GM21423 (cell line): ENCODE data around the gene YOD1.

Experiments
- ATAC-seq: cut with Tn5 transposase; IDR thresholded peaks from one replicate; pipeline ENCODE4 v1.9.1; 2021; ENCODE audit warnings: mild to moderate bottlenecking, moderate library complexity; ENCODE audit not compliant: unreplicated experiment

YOD1 gene

DNA sequence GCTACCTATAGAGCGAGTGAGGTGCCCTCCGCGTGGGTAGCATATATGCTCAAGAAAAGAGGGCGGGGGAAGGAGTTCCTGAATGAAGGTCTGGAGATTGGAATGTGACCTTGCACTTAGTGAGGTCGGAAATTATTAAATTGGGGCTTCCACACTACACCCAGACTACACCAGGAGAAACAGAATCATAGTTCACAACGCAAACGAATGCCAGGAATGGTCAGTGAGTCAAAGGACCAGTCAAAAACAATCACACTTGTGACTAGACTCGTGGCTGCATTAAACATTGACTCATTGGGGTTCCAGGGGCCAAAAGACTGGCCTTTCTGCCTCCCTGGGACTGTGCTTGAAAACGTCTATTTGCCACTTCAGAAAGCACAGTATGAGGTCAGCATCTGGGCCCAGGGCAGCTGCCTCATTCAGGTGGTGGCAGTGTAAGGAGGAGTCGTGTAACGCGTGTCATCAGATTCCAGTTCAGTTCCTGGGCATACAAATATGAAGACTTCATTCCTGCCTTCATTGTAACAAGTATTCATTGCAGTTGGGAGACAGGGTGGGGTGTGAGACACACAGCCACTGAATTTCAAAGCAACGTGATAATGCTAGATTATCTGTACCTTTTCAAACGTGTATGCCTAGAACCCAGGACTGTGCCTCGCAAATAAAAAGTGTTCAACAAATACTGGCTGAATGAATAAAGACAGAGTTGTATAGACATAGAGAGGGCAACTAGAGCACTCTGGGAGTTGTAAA lies at the start of gene YOD1:
TSS of gene YOD1 (minus strand) at position 18 of the 753 bp plus-strand sequence. CDS start 178 bp downstream, outside the sequence.
- ATAC-seq: no peak

DNA sequence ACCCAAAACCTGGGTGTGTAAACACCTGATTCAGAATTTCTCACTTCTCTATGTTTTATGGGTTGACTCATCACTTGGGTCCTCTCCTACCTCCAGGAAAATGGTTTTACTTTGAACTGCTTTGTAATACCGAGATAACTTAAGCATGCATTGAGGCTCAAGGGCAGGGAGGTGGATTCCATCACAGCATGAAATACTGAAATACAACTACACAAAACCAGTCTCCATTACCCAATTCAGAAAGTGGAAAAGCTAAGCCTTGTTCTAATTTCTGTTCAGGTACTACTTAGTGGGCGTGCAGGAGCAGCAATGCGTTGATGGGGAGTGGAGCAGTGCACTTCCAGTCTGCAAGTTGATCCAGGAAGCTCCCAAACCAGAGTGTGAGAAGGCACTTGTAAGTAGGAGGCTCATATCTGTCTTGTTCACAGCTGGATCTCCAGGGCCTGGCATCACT lies 46.9 kb upstream of the YOD1 start:
- ATAC-seq: peak; percentile 74

DNA sequence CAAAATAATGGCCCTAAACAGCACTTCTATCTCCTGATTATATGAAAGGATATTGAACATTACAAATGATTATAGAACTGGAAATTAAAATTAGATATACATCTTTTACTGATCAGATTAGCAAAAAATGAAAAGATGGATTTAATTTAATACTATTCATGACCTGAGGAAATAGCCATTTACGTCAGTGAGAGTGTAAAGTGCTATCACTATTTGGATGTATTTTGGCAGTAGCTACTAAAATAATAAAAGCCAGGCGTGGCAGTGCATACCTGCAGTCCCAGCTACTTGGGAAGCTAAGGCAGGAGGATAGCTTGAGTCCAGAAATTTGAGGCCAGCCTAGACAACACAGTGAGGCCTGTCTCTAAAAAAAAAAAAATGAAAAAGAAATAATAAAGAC lies 42.9 kb upstream of the YOD1 start:
- ATAC-seq: no peak

DNA sequence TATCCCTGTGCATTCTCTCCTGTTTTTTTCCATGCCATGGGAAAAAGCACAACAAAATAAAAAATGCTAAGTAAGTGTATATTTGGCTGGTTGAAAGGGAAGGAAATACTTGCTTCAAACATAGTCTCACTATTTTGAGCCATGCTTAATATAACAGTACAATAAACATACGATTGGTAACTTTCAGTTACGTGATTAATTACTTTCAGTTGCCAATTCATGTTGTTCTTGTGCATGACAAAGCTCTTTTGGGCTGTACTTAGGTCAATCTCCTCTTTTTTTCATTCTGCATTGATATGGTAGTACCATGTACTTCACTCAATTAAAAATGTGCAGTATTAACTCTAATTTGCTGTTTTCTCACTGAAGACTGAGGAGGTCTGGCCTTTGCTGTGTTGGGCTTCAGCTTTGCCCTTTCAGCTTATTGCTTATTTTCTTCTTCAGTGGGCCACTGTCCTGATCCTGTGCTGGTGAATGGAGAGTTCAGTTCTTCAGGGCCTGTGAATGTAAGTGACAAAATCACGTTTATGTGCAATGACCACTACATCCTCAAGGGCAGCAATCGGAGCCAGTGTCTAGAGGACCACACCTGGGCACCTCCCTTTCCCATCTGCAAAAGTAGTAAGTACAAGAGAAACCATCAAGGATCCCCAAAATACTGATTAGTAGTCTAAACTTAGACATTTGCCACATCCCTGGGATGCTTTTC lies 40.3 kb upstream of the YOD1 start:
- ATAC-seq: no peak

DNA sequence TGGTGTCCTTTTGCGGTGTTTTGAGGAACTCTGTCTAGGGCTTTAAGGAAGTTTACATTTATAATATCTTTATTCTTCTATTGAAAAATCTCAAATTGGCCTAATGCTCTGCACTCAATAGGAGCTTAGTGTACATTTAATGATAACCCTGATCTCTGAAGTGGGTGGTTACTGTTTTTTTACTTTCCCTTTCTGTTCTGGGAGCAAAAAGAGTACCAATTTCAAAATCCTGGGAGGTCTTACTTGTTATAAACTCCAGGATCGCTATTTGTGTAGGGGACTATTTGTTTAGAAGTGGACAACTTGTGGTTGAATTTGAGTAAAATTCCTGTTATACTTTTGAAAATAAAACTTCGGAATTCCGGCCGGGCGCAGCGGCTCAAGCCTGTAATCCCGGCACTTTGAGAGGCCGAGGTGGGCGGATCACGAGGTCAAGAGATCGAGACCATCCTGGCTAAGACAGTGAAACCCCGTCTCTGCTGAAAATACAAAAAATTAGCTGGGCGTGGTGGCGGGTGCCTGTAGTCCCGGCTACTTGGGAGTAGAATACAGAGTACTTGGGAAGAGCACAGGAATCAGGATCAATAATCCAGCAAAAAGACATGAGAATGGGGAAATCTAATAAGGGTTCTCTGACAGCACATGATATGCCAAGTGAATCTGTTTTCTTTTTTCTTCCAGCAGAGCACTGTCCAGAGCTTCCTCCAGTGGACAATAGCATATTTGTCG lies 38.8 kb upstream of the YOD1 start:
- no peak for ATAC-seq

DNA sequence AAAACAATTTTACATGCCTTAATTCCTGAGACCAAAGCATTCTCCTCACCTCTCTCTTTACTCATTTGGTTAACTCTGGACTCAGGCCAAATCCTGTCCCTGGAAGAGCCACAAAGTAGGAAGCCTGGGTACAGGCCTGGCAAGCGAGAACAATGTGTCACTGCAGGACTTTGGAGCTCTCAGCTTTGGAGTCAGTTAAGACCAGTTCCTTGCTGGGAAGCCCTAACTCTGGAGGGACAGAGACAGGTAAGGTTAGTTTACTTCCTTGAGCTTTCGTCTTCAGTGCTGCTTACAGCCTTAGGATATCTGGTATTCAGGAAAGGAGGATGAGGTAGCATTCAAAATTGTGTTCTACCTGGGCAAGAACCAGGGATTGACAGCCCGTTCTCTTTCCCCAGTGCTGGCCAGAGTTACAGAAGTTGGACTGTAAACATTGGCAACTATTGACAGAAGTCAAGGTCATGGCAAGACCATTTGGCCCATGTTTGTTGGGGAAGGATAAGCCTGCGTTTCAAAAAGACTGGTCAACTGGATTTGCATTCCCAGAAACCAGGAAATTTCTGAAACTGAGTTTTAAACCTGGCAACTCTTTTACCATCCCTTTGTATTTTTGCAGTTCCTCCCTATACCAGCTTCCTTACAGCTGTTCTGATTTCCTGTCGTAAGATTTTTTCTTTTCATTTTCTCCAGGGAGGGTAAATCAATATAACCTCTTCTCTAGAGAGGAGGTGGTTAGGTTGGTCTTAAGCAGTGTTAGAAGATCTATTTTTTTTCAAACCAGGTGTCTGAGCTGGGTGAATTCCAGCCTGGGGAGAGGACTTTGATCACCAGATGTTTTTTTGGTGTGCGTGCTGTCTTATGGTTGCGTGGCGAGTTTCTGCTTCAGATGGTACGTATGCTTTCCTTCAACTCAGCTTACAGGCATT lies 38.0 kb upstream of the YOD1 start, which contains the start of gene C4BPB:
TSS of gene C4BPB (plus strand) at position 160 of the 926 bp plus-strand sequence. CDS start at position 832, 672 bp downstream.
- ATAC-seq: no peak

DNA sequence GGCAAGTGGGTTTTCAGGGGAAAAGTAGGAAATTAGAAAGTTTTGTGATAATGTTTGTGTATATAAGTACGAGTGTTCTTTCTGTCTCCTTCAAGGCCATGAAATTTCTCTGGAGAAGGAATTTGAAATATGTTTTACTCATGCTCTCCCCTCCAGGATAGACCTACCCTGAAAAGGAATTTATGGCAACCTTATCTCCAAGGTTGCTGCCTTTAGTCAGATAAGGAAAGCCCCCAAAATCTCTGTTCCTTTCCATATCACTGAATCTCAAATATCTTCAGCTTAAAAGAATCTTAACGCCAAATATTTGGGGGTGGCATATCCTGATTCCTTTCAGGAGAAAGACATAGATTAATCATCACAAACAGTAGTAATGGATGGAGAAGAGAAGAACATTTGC lies 37.2 kb upstream of the YOD1 start:
- ATAC-seq: no peak

DNA sequence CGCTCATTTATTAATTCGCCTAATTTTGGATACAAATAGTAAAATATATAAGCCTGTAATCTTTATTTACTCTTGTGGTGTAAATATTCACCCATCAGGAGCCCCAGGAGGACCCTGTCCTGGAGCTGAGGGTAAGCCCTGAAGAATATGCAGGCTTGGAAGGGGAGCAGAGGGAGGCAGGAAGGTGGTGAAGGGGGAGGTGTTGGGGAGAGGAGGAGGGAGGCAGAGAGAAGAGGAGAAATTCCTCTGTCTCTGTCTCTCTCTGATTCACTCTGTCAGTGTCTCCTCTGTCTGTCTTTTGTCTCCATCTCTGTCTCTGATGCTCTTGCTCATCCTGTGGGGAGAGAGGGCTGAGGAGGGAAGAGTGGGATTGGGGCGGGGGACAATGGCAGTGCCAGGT lies 34.9 kb upstream of the YOD1 start:
- ATAC-seq: no peak

DNA sequence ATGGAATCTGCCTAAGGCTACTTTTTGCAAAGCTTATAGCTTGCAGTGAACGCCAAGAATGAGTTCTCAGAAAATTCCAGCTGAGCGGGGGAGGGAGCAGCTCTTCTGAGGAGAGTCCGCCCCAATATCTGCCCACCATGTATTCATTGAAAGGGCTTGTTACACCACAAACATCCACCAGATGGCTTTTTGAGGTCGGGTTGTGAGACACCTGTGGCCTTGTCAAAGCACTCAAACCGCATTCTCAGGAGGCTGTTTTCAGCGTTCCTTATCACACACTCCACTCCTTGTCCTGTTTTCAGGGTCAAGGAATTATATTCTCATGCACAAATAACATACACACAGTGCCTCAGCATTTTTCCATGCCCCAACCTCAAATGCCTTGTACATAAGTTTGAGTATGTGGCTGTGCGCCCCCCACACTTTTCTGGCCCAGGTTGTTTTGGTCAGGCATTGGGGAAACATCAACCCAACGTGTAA lies 33.7 kb upstream of the YOD1 start:
- no peak for ATAC-seq

DNA sequence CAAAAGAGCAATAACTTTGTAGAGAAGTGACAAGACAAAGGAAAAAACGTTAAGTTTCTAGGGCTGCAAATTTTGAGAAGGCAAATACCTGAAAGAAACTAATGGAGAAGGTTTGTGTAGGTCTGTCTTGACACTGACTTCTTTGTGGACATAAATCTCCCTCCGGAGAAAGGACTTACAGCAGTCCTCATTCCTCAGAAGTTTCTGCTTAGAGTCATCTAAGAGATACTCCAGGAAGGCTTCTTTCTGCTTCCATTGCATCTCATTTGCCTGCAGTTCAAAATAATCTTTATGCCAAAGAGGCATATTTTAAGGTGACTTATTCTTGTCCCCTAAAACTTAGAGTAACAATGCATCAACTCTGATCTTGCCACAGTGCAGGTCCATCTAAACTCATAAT lies 33.2 kb upstream of the YOD1 start:
- no peak for ATAC-seq

DNA sequence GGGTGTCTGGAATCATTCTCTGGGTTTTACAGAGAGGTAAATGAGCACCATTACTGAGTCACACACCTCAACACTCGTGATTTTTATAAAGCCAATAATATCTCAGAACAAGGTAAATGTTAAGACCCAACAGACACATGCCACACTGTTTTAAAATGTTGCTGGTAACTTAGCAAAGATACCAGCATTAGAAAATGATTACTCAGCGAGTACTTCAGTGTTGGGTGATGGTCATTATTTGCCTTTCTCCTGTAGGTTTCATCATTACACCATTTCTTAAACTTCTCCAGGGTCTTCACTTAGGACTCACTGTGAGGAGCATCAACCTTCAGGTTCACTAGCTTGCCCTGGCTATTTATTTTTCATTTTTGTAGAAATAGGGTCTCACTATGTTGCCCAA lies 30.8 kb upstream of the YOD1 start:
- ATAC-seq: no peak

DNA sequence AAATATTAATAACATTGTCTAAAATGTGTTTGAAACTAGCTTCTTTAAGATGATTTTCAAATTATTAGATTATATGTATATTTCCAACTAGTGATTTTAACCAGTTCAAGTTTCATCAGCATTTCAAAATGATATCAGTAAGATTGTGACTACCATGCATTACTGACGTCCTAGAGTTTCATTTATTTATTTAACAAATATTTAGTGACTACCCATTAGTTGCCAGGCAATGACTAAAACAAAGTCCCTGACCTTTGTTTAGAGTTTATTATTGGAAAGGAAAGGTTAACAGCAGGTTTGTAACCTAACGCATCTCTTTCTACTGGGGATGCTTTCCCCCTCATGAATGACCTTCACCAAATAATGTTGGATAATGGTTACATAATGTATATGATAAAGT lies 30.1 kb upstream of the YOD1 start:
- ATAC-seq: no peak

DNA sequence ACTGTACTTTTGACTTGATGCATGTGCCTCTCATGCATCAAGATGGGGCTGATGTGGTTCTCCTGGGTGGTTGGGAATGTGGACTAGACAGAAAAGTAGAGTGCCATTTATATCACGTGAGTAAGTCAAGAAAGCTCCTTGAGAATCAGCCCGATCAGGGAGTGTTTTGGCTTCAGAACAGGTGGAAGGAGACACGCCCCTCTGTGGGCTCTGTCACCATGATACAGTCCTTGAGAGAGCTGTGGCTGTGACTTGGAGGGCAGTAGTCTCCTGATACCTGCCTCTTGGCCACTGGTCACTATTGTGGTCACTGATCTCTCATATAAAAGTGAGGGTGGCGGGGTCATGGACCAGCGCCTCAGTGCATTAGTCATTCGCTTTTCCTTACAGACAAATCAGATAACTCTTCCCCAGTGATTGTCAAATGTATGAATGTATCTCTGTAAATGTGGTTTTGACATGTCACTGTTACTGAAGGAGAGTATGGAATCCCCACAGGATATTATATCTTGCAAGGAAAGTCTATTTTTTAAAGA lies 28.8 kb upstream of the YOD1 start:
- ATAC-seq: no peak

DNA sequence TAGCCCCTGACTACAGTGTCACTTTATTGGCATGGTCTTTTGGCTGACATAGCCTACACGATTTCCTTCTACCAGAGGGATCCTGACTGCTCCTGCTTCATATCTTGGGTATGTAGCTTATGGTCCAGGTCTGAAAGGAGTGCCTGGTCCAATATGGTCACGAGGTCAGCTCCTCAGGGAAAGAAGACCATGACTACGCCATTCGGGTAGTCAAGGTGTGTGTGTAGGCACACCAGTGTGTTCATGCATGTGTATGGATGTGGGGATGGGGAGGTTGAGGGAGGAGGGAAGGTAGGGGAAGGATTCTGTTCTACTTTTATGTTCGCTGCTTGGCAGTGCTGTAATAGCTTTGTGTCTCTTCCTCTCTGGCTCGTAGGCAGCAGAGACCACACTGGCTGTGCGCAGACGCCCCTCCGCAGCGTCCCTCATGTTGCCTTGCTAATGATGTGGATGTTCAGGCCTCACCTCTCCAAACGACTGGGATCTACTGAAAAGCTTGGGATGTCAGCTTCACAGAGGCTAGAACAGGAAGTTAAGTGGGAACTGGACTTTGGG lies 27.6 kb upstream of the YOD1 start:
- ATAC-seq: no peak

DNA sequence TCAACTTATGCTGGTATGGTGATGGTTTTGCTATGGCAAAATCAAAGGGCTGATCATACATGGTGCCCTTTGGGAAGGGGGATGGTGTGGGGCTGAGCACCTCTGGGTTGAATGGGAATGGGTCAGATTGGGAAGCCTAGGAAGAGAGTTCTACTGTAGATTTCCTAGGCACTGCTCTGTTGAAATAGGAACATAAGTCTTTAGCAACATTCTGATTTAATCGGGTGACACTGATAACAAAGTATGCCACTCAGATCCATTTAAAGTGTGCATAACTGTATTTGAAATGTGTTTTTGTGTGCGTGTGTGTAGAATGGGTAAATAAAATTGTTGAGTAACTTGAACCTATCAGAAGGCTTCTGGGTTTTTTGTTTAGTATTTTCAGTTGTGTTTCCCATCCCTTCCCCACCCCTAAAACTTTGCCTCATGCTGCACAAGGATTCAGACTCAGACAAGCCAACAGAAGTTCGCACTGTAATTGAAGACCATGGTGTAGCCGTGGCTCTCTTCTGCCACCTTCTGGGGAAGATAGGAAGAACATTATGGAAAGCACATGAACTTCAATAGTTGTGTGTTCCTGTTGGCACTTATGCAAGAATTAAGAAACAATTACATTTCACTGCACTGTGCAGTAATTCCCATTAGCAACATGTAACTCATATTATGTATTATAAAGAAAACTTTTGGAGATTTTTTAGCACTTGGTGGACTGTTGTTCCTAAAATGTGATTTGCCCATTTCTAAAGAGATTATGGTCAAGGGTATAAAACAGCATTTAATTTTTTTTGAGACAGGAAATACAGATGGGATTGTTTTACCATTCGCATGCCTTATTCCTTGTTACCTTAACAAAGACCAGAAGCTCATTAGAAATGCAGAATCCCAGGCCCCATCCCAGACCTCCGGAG lies 26.7 kb upstream of the YOD1 start:
- peak; percentile 53 for ATAC-seq

DNA sequence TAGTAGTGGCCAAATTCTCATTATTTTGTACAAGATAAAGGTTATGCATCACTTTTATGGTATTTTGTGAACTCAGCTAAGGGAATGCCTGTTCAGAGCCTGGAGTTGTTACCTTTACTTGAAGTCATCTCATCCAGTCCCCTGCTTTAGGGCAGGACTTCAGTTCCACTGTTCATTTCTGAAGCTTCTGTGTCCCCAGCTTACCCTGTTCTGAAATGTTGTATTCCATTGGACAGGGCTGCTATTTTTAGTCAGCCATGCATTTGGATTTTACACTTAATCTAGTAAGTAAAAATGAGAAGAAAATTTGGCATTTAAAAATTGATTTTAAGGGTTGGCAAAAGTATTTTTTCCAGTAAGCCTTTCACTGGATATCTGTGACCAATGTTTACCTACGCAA lies 26.0 kb upstream of the YOD1 start:
- no peak for ATAC-seq

DNA sequence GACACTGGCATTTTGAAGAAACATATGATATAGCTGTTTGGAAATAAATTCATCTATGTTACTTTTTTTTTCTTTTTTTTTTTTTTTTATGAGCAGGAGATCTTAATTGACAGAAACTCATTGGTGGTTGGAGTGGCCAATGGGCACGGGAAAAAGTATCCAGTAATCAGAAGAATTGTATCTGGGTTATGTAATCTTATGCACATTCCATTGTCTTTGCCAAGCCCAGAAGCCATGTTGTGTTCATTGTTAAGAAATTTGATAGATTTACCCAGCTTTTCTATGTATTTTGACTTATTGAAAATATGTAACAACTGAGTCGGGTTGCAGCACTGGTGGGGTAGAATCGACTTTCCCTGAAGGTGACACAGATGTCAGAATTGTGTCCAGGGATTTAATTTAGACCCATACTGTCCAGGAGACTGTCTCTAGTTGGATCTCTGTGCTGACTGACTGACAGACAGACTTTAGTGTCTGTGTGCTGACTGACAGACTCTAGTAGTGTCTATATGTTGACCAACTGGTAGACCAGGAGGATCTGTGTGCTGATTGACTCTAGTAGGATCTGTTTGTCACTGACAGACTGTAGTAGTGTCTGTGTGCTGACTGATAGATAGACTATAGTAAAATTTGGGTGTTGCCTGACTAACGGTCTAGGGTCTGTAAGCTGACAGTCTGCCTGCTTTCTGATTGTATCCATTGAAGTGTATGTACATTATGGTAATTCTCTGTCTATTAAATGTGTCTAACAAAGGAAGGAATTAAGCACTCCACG lies 25.4 kb upstream of the YOD1 start:
- no peak for ATAC-seq
